ENCODE measurements around the gene SUSD6.
"Not testable (repeated sequence)": the region's sequence is repeated elsewhere in the genome, so short reads cannot be mapped to it uniquely, and the experiment has no call there.

SUSD6 gene

DNA sequence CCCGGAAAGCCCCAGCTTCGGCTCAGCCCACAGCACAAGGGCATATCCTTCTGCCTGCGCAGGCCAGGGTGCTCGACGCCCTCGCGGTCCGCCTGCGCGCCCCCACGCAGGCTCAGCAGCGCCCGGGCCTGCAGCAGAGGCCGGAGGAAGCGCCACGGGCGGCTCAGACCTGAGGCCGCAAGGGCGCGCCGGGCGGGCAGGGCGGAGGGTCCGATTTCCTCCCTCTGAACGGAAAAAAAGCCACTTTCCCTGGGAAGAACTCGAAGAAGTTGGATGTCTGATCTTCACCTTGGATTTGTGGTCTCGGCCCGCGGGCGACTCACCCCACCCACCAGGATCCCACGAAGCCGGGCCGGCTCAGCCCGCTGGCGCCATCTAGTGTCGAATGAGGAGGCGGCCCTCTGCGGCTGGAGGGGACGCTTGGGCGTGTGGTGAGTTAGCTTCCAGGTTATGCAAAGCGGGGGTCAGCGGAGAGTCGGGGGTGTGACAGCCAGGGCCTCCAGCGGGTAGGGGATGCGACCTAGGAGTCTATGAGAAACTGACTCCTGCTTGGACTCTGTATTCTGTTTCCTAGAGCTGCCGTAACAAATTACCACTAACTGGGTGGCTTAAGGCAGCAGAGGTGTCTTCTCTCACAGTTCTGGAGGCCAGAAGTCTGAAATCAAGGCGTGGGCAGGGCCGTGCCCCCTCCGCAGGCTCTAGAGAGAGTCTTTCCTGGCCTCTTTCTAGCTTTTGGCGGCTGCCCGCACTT lies 115.5 kb downstream of the SUSD6 start:
- TF ChIP-seq, protein P1, sequence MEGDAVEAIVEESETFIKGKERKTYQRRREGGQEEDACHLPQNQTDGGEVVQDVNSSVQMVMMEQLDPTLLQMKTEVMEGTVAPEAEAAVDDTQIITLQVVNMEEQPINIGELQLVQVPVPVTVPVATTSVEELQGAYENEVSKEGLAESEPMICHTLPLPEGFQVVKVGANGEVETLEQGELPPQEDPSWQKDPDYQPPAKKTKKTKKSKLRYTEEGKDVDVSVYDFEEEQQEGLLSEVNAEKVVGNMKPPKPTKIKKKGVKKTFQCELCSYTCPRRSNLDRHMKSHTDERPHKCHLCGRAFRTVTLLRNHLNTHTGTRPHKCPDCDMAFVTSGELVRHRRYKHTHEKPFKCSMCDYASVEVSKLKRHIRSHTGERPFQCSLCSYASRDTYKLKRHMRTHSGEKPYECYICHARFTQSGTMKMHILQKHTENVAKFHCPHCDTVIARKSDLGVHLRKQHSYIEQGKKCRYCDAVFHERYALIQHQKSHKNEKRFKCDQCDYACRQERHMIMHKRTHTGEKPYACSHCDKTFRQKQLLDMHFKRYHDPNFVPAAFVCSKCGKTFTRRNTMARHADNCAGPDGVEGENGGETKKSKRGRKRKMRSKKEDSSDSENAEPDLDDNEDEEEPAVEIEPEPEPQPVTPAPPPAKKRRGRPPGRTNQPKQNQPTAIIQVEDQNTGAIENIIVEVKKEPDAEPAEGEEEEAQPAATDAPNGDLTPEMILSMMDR (conservative IDR thresholded peaks at IDR 0.05): peak; percentile 99
- TF ChIP-seq ZFX (IDR thresholded peaks at IDR 0.05): no peak
- H3K27ac ChIP-seq: no peak overlapping the region

DNA sequence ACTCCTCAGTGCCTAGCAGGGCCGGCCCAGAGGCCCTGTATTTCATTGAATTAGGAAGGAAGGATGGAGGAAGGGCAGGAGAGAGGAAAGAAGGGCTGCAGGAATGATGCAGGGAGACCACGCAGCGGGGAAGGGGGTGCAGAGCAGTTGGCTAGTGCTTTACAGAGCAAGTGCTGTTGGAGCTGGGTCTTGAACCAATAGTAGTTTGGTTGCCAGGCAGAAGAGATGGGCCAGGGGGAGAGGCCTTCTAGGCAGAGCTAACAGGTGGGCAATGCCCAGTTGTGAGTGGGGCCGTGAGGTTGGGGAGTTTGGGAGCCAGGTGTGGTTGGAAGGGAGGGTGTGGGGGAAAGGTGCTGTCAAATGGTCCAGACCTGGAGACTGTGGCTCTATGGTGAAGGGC lies 116.5 kb downstream of the SUSD6 start:
- no peak overlapping the region for H3K27ac ChIP-seq
- TF ChIP-seq, protein P1 (conservative IDR thresholded peaks at IDR 0.05): no peak
- no peak for TF ChIP-seq ZFX (IDR thresholded peaks at IDR 0.05)

DNA sequence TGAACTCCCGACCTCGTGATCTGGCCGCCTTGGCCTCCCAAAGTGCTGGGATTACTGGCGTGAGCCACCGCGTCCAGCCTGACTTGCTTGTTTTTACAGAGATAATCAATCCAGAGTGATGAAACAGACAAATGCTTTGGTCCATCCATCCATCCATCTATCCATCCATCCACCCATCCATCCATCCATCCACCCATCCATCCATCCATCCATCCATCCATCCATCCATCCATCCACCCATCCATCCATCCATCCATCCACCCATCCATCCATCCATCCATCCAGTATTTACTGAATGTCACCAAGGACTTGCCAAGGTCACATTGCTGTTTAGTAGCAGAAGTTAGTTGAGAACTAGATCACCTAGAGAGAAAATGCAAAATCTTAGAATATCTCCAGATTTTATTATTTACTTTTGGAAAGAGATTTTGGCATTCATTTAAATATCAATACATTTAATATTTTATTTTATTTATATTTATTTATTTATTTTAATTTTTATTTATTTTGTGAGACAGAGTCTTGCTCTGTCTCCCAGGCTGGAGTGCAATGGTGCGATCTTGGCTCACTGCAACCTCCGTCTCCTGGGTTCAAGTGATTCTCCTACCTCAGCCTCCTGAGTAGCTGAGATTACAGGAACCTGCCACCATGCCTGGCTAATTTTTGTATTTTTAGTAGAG lies 120.7 kb downstream of the SUSD6 start:
- H3K27ac ChIP-seq: not testable (repeated sequence)

DNA sequence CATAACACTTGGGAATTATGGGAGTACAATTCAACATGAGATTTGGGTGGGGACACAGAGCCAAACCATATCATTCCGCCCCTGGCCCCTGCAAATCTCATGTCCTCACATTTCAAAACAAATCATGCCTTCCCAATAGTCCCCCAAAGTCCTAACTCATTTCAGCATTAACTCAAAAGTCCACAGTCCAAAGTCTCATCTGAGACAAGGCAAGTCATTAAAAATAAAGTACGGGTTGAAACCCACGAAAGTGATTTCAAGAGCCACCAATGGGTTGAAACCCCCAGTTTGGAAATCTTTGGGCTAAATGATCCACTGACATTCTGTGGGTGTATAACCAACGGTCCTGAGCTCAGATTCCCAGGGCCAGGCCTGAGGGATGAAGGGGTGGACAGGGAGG lies 125.0 kb downstream of the SUSD6 start:
- H3K27ac ChIP-seq: not testable (repeated sequence)

DNA sequence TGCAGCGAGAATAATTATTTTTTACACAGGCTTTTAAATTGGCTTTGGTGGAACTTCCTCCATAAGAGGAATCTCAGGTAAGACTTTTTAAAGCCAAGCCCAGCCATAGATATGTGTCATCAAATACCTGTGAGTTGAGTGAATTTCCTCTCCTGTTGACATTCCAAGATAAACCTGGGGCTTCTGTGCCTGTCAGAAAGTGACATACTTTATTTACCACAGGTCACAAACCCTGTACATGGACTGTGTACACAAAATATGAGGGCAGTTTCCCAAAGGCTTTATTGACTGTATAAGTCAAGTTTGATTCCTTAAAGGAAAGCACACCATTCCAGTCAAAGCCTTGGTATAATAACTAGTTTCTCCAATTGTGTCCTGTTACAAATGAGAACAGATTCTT lies 129.7 kb downstream of the SUSD6 start:
- no peak overlapping the region for H3K27ac ChIP-seq
- TF ChIP-seq, protein P1 (conservative IDR thresholded peaks at IDR 0.05): no peak
- TF ChIP-seq ZFX (IDR thresholded peaks at IDR 0.05): no peak

DNA sequence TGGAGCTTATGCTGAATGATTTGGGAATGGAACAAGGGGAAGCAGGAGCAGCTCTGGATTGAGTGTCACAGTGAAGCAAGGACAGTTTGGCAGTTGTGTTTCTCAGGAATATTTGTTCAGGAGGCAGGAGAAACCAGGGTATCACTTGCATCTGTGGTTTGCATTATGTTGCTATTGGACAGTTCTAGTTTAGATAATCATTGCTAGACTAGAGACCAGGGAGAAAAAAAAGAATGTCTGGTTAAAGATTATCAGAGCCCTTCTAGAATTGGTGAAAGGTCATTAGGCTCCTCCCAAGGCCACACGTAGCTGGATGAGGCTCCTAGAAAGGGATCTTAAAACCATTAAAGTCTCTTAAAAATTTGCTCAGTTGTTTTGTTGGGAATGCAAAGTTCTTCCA lies 138.6 kb downstream of the SUSD6 start:
- TF ChIP-seq ZFX (IDR thresholded peaks at IDR 0.05): no peak
- TF ChIP-seq, protein P1 (conservative IDR thresholded peaks at IDR 0.05): no peak
- no peak overlapping the region for H3K27ac ChIP-seq

DNA sequence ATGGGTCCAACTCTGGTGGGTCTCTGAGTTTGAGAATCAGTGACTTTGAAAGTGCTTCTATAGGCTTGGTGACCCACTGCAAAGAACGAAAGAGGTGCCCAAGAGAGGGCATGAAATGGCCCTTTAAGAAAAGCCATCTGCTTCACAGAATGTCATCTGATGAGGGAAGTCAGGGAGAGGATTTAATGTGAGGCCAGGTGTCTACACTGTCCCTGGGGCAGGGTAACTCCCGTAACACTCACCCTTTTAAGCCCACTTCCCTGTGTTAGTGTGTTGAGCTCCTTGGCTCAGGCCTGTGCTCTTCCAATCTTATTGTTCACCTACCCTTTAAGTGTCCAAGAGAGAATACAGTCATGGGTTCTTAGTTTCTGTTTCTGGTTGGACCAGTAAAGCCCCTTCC lies 139.1 kb downstream of the SUSD6 start:
- TF ChIP-seq, protein P1 (conservative IDR thresholded peaks at IDR 0.05): no peak
- no peak for TF ChIP-seq ZFX (IDR thresholded peaks at IDR 0.05)
- no peak overlapping the region for H3K27ac ChIP-seq

DNA sequence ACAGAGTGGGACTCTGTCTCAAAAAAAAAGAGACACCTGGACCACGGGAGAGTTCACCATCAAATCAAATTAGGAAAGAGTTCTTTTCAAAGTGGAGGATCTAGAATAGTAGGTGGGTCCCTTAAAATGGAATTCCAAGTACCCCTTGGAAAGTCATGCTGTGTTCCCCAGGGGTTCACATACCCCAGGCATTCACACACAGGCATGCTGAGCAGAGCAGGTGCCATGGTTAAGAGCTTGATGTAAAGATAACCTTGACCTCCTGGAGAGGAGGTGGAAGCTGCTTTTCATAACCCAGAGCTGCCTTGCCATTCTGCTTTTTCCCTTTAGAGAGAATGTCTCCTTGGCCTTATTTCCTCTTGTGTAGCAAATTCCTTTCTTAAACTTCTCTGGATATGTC lies 141.4 kb downstream of the SUSD6 start:
- H3K27ac ChIP-seq: no peak overlapping the region
- TF ChIP-seq ZFX (IDR thresholded peaks at IDR 0.05): no peak
- TF ChIP-seq, protein P1 (conservative IDR thresholded peaks at IDR 0.05): no peak
